A673 (cell line): ENCODE results near the gene TMEM150A.

ENCODE experiments used
- EZH2 ChIP-seq: fragments of 200-600 bp; sonication (generic); IDR thresholded peaks from 2 replicates; pipeline ENCODE4 v1.6.1; 2017; ENCODE audit warnings: borderline replicate concordance, low read depth, mild to moderate bottlenecking, mixed read lengths, antibody characterized with exemption, low read length; ENCODE audit not compliant: poor library complexity, severe bottlenecking
- TF ChIP-seq, protein P1 (sequence below): fragments of 300-800, 200-600 bp; sonication (generic); conservative IDR thresholded peaks from 2 replicates; pipeline ENCODE4 v1.5.1; 2017; ENCODE audit warnings: low read depth, mild to moderate bottlenecking, antibody characterized with exemption, low read length, moderate library complexity, mixed read lengths

DNA sequence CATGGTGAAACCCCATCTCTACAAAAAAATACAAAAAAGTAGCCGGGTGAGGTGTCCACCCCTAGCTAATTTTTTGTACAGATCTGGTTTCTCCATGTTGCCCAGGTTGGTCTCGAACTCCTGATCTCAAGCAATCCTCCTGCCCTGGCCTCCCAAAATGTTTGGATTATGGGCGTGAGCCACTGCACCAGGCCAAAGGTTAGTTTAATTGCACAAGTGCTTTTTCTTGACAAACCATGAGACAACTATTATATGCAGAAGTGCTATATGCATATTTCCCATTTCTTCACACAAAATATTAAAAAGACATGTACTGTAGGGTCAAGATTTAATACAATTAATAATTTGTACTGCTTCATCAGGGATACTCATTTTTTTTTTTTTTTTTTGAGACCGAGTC, 36.2 kb downstream of the TMEM150A start:
- TF ChIP-seq, protein P1, sequence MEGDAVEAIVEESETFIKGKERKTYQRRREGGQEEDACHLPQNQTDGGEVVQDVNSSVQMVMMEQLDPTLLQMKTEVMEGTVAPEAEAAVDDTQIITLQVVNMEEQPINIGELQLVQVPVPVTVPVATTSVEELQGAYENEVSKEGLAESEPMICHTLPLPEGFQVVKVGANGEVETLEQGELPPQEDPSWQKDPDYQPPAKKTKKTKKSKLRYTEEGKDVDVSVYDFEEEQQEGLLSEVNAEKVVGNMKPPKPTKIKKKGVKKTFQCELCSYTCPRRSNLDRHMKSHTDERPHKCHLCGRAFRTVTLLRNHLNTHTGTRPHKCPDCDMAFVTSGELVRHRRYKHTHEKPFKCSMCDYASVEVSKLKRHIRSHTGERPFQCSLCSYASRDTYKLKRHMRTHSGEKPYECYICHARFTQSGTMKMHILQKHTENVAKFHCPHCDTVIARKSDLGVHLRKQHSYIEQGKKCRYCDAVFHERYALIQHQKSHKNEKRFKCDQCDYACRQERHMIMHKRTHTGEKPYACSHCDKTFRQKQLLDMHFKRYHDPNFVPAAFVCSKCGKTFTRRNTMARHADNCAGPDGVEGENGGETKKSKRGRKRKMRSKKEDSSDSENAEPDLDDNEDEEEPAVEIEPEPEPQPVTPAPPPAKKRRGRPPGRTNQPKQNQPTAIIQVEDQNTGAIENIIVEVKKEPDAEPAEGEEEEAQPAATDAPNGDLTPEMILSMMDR = no peak
- TF ChIP-seq EZH2 = no peak
